ENCODE results near the gene NHS.
A peak's percentile ranks its signal among the peaks of the same experiment; 100 is the strongest.

NHS gene

DNA sequence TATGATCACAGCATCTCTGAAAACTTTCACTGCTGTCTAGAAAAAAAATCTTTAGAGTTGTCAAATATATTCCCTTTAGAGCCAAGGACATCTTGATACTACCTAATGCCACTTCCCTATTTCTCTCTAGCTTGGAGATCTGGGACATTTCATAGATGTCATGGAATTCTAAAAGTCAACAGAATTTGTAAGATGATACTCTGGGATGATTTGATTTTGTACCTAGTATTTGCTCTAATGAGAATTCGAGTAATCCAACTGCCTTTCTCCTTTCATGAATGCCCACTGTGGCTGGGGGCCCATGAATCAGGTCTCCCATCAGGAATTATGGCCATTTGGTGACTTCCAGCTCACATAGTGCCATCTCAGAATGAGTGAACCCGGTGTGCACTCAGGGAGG is 73.2 kb downstream of the NHS start:
- DNase-seq (ENCODE audit: low read depth) = no peak
- TF ChIP-seq, protein P1, sequence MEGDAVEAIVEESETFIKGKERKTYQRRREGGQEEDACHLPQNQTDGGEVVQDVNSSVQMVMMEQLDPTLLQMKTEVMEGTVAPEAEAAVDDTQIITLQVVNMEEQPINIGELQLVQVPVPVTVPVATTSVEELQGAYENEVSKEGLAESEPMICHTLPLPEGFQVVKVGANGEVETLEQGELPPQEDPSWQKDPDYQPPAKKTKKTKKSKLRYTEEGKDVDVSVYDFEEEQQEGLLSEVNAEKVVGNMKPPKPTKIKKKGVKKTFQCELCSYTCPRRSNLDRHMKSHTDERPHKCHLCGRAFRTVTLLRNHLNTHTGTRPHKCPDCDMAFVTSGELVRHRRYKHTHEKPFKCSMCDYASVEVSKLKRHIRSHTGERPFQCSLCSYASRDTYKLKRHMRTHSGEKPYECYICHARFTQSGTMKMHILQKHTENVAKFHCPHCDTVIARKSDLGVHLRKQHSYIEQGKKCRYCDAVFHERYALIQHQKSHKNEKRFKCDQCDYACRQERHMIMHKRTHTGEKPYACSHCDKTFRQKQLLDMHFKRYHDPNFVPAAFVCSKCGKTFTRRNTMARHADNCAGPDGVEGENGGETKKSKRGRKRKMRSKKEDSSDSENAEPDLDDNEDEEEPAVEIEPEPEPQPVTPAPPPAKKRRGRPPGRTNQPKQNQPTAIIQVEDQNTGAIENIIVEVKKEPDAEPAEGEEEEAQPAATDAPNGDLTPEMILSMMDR (conservative IDR thresholded peaks at IDR 0.05; ENCODE audit: control insufficient read depth, insufficient read depth, low read depth, low read length) = no peak

DNA sequence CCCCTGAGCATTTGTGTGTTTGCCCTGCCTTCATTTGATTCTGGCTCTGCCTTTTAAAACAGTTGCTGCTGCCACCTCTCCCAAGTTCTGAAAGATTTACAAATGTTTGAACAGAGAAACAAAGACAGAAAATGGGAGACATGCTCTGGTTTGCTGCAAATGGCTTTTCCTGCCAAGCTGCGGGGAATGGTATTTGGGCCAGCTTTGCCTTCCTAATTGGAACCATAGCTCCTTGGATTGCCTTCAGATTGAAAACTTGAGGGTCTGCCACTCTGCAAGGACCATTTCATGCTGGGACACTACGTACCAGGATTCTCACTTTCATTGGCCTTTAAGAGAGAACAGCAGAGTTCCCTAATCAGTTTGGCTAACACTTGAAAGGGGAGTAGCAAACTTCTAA is 74.9 kb downstream of the NHS start:
- no peak for DNase-seq (ENCODE audit: low read depth)
- TF ChIP-seq, protein P1 (conservative IDR thresholded peaks at IDR 0.05; ENCODE audit: control insufficient read depth, insufficient read depth, low read depth, low read length) = no peak
- H3K4me3 ChIP-seq (ENCODE audit: control insufficient read depth, low read depth, low read length) = no peak overlapping the region

More for the DNA sequence above, 73.2 kb downstream of the NHS start:
- no peak overlapping the region for H3K4me3 ChIP-seq (ENCODE audit: control insufficient read depth, low read depth, low read length)

DNA sequence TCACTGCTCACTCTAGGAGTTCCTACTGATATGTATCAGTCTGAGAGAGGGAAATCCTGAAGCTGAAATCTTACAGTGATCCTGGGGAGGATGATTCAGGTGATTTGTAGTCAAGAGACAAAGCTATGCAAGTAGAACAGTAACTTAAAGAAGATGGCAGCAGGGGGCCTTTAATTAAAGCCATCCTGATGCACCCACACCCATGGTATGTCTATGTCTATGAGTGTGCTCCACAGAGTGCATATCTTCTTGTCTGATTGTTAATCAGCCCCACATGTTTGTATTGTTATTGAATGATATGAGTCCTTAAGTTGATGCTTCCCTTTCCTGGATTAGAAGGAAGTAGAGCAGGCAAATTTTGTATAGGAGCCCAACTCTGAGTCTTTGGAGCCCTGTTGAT is 78.8 kb downstream of the NHS start:
- TF ChIP-seq, protein P1 (conservative IDR thresholded peaks at IDR 0.05; ENCODE audit: control insufficient read depth, insufficient read depth, low read depth, low read length) = no peak
- H3K4me3 ChIP-seq (ENCODE audit: control insufficient read depth, low read depth, low read length) = no peak overlapping the region
- DNase-seq (ENCODE audit: low read depth) = peak; percentile 30

DNA sequence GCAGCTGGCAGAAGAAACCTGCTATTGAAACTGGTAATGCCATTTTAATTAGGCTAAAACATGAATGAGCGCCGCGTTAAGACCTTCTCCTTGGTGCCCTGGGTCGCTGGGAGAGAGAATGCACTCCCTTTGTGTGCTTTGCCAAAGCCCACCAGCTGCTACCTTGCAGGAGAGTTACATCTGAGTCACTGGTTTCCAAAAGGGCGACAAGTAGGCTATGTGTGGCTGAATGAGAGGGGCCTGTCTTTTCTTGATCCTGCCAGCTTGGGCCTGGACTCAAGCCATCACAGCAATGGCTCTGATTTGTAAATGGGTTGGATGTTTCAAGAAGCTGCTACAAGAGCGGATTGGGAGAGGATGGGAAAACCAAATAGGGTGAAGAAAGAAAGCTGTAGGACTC is 81.5 kb downstream of the NHS start:
- DNase-seq (ENCODE audit: low read depth) = no peak
- H3K4me3 ChIP-seq (ENCODE audit: control insufficient read depth, low read depth, low read length) = no peak overlapping the region
- TF ChIP-seq, protein P1 (conservative IDR thresholded peaks at IDR 0.05; ENCODE audit: control insufficient read depth, insufficient read depth, low read depth, low read length) = no peak

DNA sequence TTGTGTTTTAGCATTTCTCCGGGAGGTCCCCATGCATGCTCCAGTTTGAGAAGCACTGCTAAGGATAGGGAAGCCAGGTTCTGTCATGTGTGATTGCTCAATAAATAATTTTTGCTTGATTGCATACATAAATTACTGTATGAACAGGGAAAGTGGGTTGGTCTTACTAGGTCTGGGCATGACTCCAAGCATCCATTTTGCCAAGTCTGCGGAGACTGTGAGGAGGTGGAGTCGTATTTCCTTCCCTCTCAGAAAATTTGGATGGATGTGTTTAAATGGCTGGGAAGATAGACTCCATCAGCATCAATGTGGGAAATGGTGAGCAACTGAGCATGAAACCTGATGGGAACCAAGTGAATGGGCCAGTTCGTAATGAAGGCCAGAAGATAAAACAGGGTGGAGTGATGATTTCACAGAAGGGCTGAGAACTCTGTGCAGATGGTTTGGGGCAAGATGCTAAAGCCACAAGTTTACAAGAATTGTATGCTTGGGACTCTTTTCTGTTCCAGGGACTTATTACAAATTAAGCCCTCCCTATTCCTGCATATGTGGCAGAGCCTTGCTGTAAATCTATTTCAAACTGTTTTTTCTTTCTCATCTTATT is 84.1 kb downstream of the NHS start:
- TF ChIP-seq, protein P1 (conservative IDR thresholded peaks at IDR 0.05; ENCODE audit: control insufficient read depth, insufficient read depth, low read depth, low read length) = no peak
- DNase-seq (ENCODE audit: low read depth) = peak; percentile 85

DNA sequence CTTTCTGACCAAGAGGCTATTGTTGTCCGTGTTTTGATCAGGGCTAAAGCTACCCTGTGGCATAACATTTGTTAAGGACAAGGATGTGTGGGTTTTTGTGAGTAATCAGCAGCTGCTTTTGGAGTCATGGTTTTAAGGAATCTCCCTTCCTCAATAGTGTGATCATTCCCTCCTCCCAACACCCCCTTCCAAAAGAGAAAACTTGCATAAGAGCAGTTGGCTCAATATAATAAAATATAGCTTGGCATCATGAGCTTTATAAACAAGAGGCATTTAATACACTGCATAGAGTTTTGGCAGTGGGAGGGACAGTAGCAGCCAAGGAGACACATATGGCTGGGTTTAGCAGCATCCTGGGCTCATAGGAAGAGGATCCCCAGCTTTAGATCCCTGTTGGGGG is 84.7 kb downstream of the NHS start:
- DNase-seq (ENCODE audit: low read depth) = peak; percentile 87
- TF ChIP-seq, protein P1 (conservative IDR thresholded peaks at IDR 0.05; ENCODE audit: control insufficient read depth, insufficient read depth, low read depth, low read length) = no peak
- no peak overlapping the region for H3K4me3 ChIP-seq (ENCODE audit: control insufficient read depth, low read depth, low read length)

More for the DNA sequence above, 84.1 kb downstream of the NHS start:
- no peak overlapping the region for H3K4me3 ChIP-seq (ENCODE audit: control insufficient read depth, low read depth, low read length)

DNA sequence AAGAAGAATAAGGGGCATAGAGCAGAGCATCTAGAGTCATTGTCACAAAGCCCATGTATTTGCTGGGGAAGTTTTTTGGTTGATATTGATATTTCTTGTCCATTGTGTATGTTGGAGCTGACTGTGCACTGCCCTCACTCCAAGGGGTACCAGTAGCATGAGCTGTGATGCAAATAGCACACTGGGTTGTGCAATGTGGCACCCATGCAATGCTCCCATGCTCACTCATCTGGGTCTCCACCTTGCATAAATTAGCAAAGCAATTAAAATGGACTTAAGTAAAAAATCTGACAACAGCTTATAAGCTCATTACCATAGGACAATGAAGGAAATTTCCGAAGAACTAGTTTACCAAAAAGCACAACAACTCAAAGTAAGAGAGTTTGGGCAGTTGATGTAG is 87.9 kb downstream of the NHS start:
- TF ChIP-seq, protein P1 (conservative IDR thresholded peaks at IDR 0.05; ENCODE audit: control insufficient read depth, insufficient read depth, low read depth, low read length) = no peak
- no peak for DNase-seq (ENCODE audit: low read depth)
- no peak overlapping the region for H3K4me3 ChIP-seq (ENCODE audit: control insufficient read depth, low read depth, low read length)

All from fibroblast of mammary gland (primary cell).